NK-92 treated with Interleukin-12 subunit alpha and Interleukin-12 subunit beta, amount 100 ng/mL, for 24 hours (cell line): ENCODE data around the gene RALBP1.
"Not testable (repeated sequence)": the region's sequence is repeated elsewhere in the genome, so short reads cannot be mapped to it uniquely, and the experiment has no call there.

Source experiments
- DNase-seq: peaks from one replicate; lab custom pipeline; 2025; lab: John Stamatoyannopoulos, UW

The RALBP1 gene

GRCh38 chr18:9474983-9475642 is at the start of gene RALBP1:
RALBP1 (plus strand) TSS chr18:9475513; CDS start chr18:9513046, 37,533 bp downstream.
- no peak for DNase-seq

GRCh38 chr18:9426753-9427152 is 48.6 kb upstream of the RALBP1 start:
- no peak for DNase-seq

- DNase-seq: no peak
Measured at GRCh38 chr18:9428301-9428706, 47.0 kb upstream of the RALBP1 start.

- DNase-seq: no peak
Measured at GRCh38 chr18:9428862-9429661, 46.3 kb upstream of the RALBP1 start.

GRCh38 chr18:9429662-9429993 is 45.7 kb upstream of the RALBP1 start:
- DNase-seq: no peak

GRCh38 chr18:9430315-9430714 is 45.0 kb upstream of the RALBP1 start:
- not testable (repeated sequence) for DNase-seq

- DNase-seq: no peak
Measured at GRCh38 chr18:9431296-9431695, 44.0 kb upstream of the RALBP1 start.

- not testable (repeated sequence) for DNase-seq
Measured at GRCh38 chr18:9433122-9433521, 42.2 kb upstream of the RALBP1 start.

GRCh38 chr18:9433671-9434121 is 41.6 kb upstream of the RALBP1 start:
- DNase-seq: no peak

- no peak for DNase-seq
Measured at GRCh38 chr18:9434122-9434701, 41.1 kb upstream of the RALBP1 start.

- no peak for DNase-seq
Measured at GRCh38 chr18:9435041-9435440, 40.3 kb upstream of the RALBP1 start.

GRCh38 chr18:9436206-9436929 is 38.9 kb upstream of the RALBP1 start:
- no peak for DNase-seq

- no peak for DNase-seq
Measured at GRCh38 chr18:9437021-9437437, 38.3 kb upstream of the RALBP1 start.

- DNase-seq: no peak
Measured at GRCh38 chr18:9437672-9438071, 37.6 kb upstream of the RALBP1 start.

GRCh38 chr18:9441061-9441460 is 34.3 kb upstream of the RALBP1 start:
- DNase-seq: no peak

- no peak for DNase-seq
Measured at GRCh38 chr18:9444549-9444948, 30.8 kb upstream of the RALBP1 start.

- DNase-seq: no peak
Measured at GRCh38 chr18:9446839-9447238, 28.5 kb upstream of the RALBP1 start.

GRCh38 chr18:9447334-9447733 is 28.0 kb upstream of the RALBP1 start:
- DNase-seq: no peak

- no peak for DNase-seq
Measured at GRCh38 chr18:9449600-9450414, 25.5 kb upstream of the RALBP1 start.

GRCh38 chr18:9450920-9451319 is 24.4 kb upstream of the RALBP1 start:
- not testable (repeated sequence) for DNase-seq

GRCh38 chr18:9453283-9453682 is 22.0 kb upstream of the RALBP1 start:
- no peak for DNase-seq
